ENCODE data around the gene USP32.
A peak's percentile ranks its signal among the peaks of the same experiment; 100 is the strongest.
"Not testable (repeated sequence)": the region's sequence is repeated elsewhere in the genome, so short reads cannot be mapped to it uniquely, and the experiment has no call there.

USP32 gene

GRCh38 chr17:60392042-60392844 lies at the start of gene USP32:
TSS of gene USP32 (minus strand) at chr17:60392133. CDS start at chr17:60391939, 194 bp downstream.
- DNase-seq = peak; percentile 53

- DNase-seq = no peak
Observed at GRCh38 chr17:60439501-60439900, 47.6 kb upstream of the USP32 start.

- DNase-seq = no peak
Observed at GRCh38 chr17:60436676-60437075, 44.7 kb upstream of the USP32 start.

- peak; percentile 34 for DNase-seq
Observed at GRCh38 chr17:60435244-60436167, 43.6 kb upstream of the USP32 start.

- DNase-seq = not testable (repeated sequence)
Observed at GRCh38 chr17:60433021-60433997, 41.4 kb upstream of the USP32 start.

- DNase-seq = not testable (repeated sequence)
Observed at GRCh38 chr17:60430561-60430960, 38.6 kb upstream of the USP32 start.

GRCh38 chr17:60428491-60428890 lies 36.6 kb upstream of the USP32 start:
- DNase-seq = not testable (repeated sequence)

- no peak for DNase-seq
Observed at GRCh38 chr17:60426596-60426995, 34.7 kb upstream of the USP32 start.

GRCh38 chr17:60425626-60426025 lies 33.7 kb upstream of the USP32 start:
- DNase-seq = no peak

- DNase-seq = no peak
Observed at GRCh38 chr17:60423865-60424264, 31.9 kb upstream of the USP32 start.

GRCh38 chr17:60422162-60422665 lies 30.3 kb upstream of the USP32 start, which contains the start of gene CHCT1:
TSS of gene CHCT1 (plus strand) at chr17:60422489. CDS start at chr17:60422593, 104 bp downstream.
- no peak for DNase-seq

GRCh38 chr17:60421273-60422161 lies 29.6 kb upstream of the USP32 start:
- DNase-seq = peak; percentile 66

GRCh38 chr17:60419875-60420274 lies 27.9 kb upstream of the USP32 start:
- not testable (repeated sequence) for DNase-seq

- DNase-seq = not testable (repeated sequence)
Observed at GRCh38 chr17:60419003-60419402, 27.1 kb upstream of the USP32 start.

- no peak for DNase-seq
Observed at GRCh38 chr17:60416368-60416925, 24.5 kb upstream of the USP32 start.

GRCh38 chr17:60415146-60415545 lies 23.2 kb upstream of the USP32 start:
- DNase-seq = no peak

- DNase-seq = no peak
Observed at GRCh38 chr17:60412701-60413100, 20.8 kb upstream of the USP32 start.

GRCh38 chr17:60410001-60410400 lies 18.1 kb upstream of the USP32 start:
- DNase-seq = no peak

GRCh38 chr17:60406887-60407286 lies 15.0 kb upstream of the USP32 start:
- no peak for DNase-seq

GRCh38 chr17:60403962-60404361 lies 12.0 kb upstream of the USP32 start:
- DNase-seq = no peak

GRCh38 chr17:60403523-60403810 lies 11.5 kb upstream of the USP32 start:
- DNase-seq = no peak

Measured in 8988T (cell line).